Calu3 (cell line): ENCODE data around the gene ATG4D. TPM values are rescaled to one million over a fixed set of nuclear protein-coding genes. Genes with fewer than 3 reads are reported as not detected.

ENCODE experiments used
- BruUV-seq: library from RNA; stranded (reverse); fragments of 400-500 nt; replicated peaks from 2 replicates; lab custom pipeline; 2021; lab: Mats Ljungman, UMichigan
- CTCF ChIA-PET: fragments of 300-600 bp; sonication (Branson Sonifier 250); formaldehyde crosslinking; loops from one replicate; lab custom pipeline; 2022; ENCODE audit warnings: antibody characterized with exemption; lab: Charles Lee
- DNase-seq: peaks from one replicate; pipeline ENCODE4 v3.0.0; 2022
- H3K27ac Mint-ChIP-seq: one replicate; pipeline ENCODE4 v1.8.0; 2022; ENCODE audit warnings: mixed read lengths; ENCODE audit not compliant: unreplicated experiment
- H3K27me3 Mint-ChIP-seq: one replicate; pipeline ENCODE4 v1.8.0; 2022; ENCODE audit warnings: mixed read lengths; ENCODE audit not compliant: unreplicated experiment
- H3K36me3 Mint-ChIP-seq: one replicate; pipeline ENCODE4 v1.8.0; 2022; ENCODE audit warnings: mild to moderate bottlenecking, moderate library complexity, mixed read lengths; ENCODE audit not compliant: insufficient read depth, unreplicated experiment
- H3K4me1 Mint-ChIP-seq: one replicate; pipeline ENCODE4 v1.8.0; 2022; ENCODE audit warnings: mild to moderate bottlenecking, low read depth, mixed read lengths; ENCODE audit not compliant: unreplicated experiment
- H3K4me3 Mint-ChIP-seq: one replicate; pipeline ENCODE4 v1.8.0; 2022; ENCODE audit warnings: mild to moderate bottlenecking, low read depth, moderate library complexity, mixed read lengths; ENCODE audit not compliant: unreplicated experiment
- H3K9me3 Mint-ChIP-seq: one replicate; pipeline ENCODE4 v1.8.0; 2022; ENCODE audit warnings: low read depth, mixed read lengths; ENCODE audit not compliant: unreplicated experiment
- intact Hi-C: fragments of 100-400 bp; cut with micrococcal nuclease; formaldehyde crosslinking; loops from one replicate; pipeline ENCODE4 v1.10.0; 2022; ENCODE audit not compliant: unreplicated experiment
- total RNA-seq: library from RNA; stranded (reverse); gene quantifications from 2 replicates; pipeline ENCODE4 v1.2.3, GENCODE V29; 2022
- TF ChIP-seq, protein P1 (sequence below): fragments of 200-600 bp; IDR thresholded peaks from one replicate; pipeline ENCODE4 v1.8.0; 2022; ENCODE audit warnings: antibody characterized with exemption; ENCODE audit not compliant: unreplicated experiment

Gene ATG4D
- total RNA-seq, 1 experiment from 2014 or later: 24.5 TPM

GRCh38 chr19:10552510-10553053, 8.9 kb downstream of the ATG4D start:
- peaks cover 27% of the 10 kb centered on the region for H3K36me3 Mint-ChIP-seq
- intact Hi-C loops: no loop called here
- CTCF ChIA-PET: interaction anchor here (0.8 kb wide), 1 partner anchor 74 kb away, joined by 3 read pairs; no protein-coding TSS in a partner anchor

DNA sequence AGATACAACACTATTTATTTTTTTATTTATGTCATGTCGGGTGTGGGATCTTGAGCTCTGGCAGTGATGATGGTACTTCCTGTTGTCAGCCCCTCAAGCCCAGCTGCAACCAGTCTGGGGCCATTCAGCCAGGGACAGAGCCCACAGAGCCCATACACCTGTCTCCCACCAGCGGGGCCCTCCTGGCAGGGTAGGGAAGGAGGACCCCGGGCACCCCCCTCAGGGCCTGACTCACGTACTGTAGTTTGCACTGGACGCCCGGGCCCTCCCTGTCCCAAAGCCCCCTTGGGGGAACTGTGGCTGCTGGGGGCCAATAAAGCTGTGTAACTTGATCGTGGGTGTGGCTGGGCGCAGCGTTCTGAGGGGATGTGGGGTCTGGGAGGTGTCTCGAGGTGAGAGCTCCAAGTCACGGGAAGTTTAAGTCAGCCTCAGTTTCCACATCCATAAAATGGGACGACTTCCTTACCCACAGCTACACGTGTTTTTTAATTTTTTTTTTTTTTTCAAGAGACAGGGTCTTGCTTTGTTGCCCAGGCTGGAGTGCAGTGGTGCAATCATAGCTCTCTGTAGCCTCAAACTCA, 9.5 kb downstream of the ATG4D start:
- intact Hi-C loops: no loop called here
- TF ChIP-seq, protein P1, sequence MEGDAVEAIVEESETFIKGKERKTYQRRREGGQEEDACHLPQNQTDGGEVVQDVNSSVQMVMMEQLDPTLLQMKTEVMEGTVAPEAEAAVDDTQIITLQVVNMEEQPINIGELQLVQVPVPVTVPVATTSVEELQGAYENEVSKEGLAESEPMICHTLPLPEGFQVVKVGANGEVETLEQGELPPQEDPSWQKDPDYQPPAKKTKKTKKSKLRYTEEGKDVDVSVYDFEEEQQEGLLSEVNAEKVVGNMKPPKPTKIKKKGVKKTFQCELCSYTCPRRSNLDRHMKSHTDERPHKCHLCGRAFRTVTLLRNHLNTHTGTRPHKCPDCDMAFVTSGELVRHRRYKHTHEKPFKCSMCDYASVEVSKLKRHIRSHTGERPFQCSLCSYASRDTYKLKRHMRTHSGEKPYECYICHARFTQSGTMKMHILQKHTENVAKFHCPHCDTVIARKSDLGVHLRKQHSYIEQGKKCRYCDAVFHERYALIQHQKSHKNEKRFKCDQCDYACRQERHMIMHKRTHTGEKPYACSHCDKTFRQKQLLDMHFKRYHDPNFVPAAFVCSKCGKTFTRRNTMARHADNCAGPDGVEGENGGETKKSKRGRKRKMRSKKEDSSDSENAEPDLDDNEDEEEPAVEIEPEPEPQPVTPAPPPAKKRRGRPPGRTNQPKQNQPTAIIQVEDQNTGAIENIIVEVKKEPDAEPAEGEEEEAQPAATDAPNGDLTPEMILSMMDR: no peak

More at GRCh38 chr19:10552510-10553053, 8.9 kb downstream of the ATG4D start:
- Mint-ChIP-seq H3K27ac (no peak overlapping the region), H3K4me3 (no peak overlapping the region), H3K4me1 (no peaks in the 10 kb centered on the region), H3K9me3 (no peaks in the 10 kb centered on the region), H3K27me3 (no peaks in the 10 kb centered on the region)
- TF ChIP-seq, protein P1: no peak
- no peak for DNase-seq
- no TSS peak for BruUV-seq

GRCh38 chr19:10553943-10554381, 10.3 kb downstream of the ATG4D start:
- Mint-ChIP-seq H3K4me1 (no peaks in the 10 kb centered on the region), H3K36me3 (peaks cover 32% of the 10 kb centered on the region), H3K9me3 (no peaks in the 10 kb centered on the region), H3K4me3 (no peak overlapping the region), H3K27me3 (no peaks in the 10 kb centered on the region), H3K27ac (no peak overlapping the region)
- TF ChIP-seq, protein P1: no peak
- no TSS peak for BruUV-seq
- intact Hi-C loops: no loop called here
- CTCF ChIA-PET: no interaction called here
- DNase-seq: no peak

More for the DNA sequence above, 9.5 kb downstream of the ATG4D start:
- H3K27ac Mint-ChIP-seq: no peak overlapping the region
- no peaks in the 10 kb centered on the region for H3K4me1 Mint-ChIP-seq
- no peaks in the 10 kb centered on the region for H3K9me3 Mint-ChIP-seq
- no peak for DNase-seq
- TSS peak; percentile 82 for BruUV-seq
- peaks cover 32% of the 10 kb centered on the region for H3K36me3 Mint-ChIP-seq
- H3K27me3 Mint-ChIP-seq: no peaks in the 10 kb centered on the region
- no peak overlapping the region for H3K4me3 Mint-ChIP-seq
- CTCF ChIA-PET: interaction anchor here (0.8 kb wide), 1 partner anchor 74 kb away, joined by 3 read pairs; no protein-coding TSS in a partner anchor

GRCh38 chr19:10554760-10555609, 11.3 kb downstream of the ATG4D start:
- Mint-ChIP-seq H3K27ac (no peak overlapping the region), H3K9me3 (no peaks in the 10 kb centered on the region), H3K36me3 (peaks cover 29% of the 10 kb centered on the region), H3K4me3 (no peak overlapping the region), H3K4me1 (no peaks in the 10 kb centered on the region), H3K27me3 (no peaks in the 10 kb centered on the region)
- TF ChIP-seq, protein P1: no peak
- intact Hi-C loops: no loop called here
- DNase-seq: no peak
- BruUV-seq: no TSS peak
- CTCF ChIA-PET: interaction anchor here (0.6 kb wide), 1 partner anchor 146 kb away, joined by 7 read pairs; no protein-coding TSS in a partner anchor
